Stimulated activated naive CD4-positive, alpha-beta T cell treated with Interleukin-2 at 50 U/mL for 16 hours (primary cell): ENCODE data around the gene MALRD1.

ENCODE experiments used
- DNase-seq: peaks from one replicate; lab custom pipeline; 2025; lab: John Stamatoyannopoulos, UW

MALRD1 gene

GRCh38 chr10:19231034-19231433 is 182.4 kb downstream of the MALRD1 start:
- DNase-seq, result no peak

GRCh38 chr10:19245889-19246752 is 197.5 kb downstream of the MALRD1 start:
- DNase-seq, result no peak

GRCh38 chr10:19247843-19248242 is 199.2 kb downstream of the MALRD1 start:
- DNase-seq, result no peak

DNA sequence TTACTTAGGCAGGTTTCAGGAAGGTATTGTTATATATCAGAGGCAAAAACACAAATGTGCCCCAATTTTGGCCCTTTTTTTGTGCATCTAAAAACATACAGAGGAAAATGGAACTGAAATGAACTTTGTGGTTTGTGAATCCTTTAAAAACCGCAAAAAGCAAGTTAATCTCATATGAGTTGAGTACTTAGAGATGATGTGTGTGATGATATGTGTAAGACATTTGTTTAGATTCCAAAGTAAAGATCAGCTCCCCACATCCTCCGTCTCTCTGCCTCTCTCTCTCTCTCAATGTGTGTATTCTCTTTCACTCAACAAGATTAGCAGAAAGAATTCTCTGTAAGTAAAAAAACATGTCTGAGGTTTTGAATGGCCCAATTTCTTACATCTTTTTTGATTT is 201.9 kb downstream of the MALRD1 start:
- no peak for DNase-seq

DNA sequence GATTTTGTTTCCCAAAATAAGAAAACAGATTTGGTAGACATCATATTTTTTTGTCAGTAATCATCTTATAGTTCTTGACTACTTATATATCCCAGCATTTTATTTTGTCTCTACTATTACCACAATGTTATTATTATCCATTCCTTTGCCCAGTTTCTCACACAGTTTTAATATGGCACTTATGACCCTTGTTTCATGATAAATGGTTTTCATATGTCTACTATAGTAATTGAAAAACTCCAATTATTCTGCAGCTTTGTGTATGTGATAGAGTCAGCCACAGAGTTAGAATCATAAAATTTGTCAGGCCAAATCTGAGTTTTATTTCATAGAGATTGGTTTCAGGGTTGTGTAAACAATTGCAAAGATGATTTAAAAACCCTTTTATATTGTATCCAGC is 203.9 kb downstream of the MALRD1 start:
- no peak for DNase-seq

DNA sequence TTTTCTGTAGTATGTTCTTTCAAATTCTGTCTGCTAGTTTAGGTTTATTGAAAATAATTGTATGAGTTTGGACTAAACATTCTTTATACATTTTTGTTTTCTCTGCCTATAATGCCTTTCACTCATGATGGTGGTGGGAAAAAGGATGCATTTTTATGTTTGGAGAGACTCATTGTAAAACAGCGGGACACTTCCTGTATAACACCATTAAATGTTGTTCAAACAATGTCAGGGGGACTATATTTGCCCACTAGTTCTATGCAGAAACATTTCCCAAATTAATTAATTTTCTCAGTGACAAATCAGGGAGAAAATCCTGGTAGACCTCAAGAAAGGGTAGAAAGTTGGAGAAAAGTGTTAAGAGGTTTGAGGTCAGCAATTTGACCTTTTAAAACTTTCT is 207.7 kb downstream of the MALRD1 start:
- DNase-seq, result no peak

GRCh38 chr10:19263262-19263661 is 214.7 kb downstream of the MALRD1 start:
- no peak for DNase-seq

GRCh38 chr10:19283285-19283684 is 234.7 kb downstream of the MALRD1 start:
- no peak for DNase-seq

DNA sequence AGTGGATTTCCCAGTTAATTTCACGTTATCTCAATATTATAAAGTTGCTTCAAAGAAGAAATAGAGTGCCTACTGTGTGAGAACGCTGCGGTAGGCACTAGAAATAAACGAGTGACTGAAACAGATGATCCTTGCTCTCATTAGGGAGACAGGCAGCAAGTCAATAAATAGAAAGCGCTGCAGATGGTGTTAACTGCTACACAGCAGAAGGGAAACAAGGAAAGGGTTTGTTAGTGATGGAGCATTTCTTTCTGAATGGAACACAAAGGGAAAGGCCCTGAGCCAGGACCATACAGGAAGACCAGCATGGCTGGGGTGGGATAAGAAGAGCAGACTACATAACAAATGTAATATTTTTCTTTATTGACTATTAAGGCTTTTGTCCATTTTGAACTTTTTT is 235.2 kb downstream of the MALRD1 start:
- no peak for DNase-seq

GRCh38 chr10:19290770-19291169 is 242.2 kb downstream of the MALRD1 start:
- DNase-seq, result no peak

DNA sequence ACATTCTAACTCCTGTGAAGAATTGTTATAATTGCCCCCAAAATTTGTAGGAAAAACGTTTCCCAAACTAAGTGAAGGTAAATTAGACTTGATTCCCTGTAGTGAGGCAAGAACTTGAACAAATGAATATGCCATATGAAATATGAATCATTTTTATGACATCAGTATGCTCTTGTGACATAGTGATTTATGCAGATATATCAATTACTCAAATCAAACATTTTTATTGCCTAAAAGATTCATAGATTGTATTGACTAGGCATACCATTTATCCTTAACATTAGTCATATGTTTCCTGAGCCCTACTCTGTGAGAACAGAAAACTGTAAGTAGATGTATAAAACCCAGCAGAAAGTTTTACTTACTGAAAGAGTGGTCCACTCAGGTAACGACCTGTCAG is 245.6 kb downstream of the MALRD1 start:
- DNase-seq, result no peak

- no peak for DNase-seq
Measured at GRCh38 chr10:19299645-19300044, 251.0 kb downstream of the MALRD1 start.

DNA sequence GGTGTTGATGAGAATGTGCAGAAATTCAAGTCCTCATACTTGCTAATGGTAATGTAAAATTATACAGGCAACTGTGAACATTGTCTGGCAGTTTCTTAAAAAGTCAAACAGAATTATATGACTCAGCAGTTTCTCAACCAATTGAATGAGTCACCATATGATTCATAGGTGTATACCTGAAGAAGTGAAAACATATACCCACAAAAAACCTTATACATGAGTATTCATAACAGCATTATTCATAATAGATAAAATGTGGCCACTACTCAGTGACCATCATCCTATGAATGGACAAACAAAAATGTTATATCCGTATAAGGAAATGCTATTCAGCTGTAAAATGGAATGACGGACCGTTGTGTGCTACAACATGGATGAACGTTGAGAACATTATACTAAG is 253.5 kb downstream of the MALRD1 start:
- DNase-seq, result no peak

- DNase-seq, result no peak
Measured at GRCh38 chr10:19310066-19310465, 261.5 kb downstream of the MALRD1 start.

DNA sequence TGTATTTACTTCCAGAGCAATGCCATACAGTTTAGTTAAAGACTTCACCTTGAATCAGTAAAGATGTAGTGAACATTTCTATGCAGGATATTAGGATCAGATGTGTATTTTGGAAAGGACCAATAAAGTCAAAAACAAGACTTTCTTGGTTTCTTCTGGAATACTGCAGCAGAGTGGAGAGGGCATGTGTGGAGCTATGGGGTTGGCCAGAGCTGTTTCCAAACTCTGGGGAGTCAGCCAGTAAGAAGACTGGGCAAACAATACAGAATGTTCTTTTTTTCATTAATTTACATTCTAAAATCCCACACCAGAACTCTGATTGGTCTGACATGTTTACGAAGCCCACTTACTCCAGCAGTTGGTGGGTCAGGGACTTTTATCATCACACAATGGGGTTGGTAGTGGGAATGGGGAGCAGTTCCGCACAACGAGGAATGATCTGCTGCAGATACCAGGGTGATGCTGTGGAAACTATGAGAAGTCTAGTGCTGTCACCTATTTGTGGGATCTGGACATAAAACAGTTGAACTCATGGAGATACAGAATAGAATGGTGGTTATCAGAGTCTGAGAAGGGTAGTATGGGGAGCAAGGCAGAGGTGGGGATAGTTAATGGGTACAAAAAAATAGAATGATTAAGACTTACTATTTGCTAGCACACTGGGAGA is 267.7 kb downstream of the MALRD1 start:
- DNase-seq, result no peak

DNA sequence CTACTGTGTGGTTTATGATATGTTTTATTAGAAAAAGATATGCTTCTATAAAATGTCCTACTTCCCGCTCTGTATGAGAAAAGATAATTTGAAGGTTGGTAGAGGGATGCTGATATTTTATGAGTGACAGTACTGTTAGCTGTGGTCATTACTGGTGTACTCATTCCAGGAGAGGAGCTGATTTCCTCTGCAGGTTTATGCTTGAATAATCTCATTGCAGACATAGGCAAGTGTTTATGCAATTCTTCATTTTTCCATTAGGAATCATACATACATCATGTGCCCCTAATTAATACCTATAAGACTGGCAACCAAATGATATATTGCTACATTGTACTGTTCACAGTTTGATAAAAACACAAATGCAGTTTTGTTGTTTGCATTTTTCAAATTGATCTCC is 269.4 kb downstream of the MALRD1 start:
- no peak for DNase-seq

GRCh38 chr10:19325581-19325980 is 277.0 kb downstream of the MALRD1 start:
- DNase-seq, result no peak

DNA sequence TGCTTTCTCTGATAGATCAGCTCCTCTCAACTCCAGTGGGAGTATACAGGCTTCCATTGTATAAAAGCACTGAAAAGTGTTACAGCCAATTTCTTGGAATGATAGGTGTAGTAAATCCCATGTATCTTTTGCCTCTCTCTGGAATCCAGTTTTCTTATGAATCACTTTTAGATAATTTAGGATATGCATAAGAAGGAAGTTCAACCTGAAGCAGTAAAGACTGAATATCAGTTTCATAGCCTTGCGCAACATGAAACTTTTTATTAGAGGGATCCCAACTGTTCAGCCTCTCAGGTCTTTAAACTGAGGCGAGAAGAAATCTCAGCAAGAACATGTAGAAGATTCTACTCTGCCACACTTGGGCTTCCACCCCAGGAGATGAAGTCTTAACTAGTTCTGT is 280.0 kb downstream of the MALRD1 start:
- no peak for DNase-seq

DNA sequence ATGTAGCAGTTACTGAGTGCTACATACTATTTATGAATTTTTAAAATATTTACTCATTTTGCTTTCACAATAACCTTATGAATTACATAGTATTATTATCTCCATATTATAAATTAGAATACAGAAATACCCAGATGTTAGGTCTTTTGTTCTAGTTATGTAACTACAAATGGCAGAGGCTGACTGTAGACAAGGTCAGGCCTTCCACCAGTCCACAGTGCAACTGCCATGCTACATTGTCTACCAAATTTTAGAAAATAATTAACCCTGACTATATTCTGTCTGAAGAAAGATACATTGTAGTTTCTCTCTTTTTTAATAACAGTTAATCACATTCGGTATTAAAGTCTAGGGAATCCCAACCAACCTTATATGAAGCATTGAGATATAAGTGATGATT is 280.9 kb downstream of the MALRD1 start:
- no peak for DNase-seq

DNA sequence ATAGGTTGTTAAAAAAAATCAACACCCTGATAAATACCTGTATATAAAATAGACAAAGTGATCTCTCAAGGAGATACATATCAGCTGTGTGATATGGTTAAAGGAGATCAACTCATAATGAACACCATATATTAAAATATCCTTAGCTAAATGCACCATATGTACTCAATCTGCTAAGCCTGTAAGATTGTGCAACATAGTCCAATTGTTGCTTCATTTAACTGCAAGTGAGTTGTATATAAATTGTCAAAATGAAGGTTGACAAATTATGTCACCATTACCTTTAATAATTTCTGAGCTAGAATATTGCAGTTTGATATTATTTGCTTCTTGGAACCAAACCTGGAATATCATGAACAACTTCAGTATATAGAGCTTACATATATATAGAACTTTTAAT is 283.7 kb downstream of the MALRD1 start:
- no peak for DNase-seq

- DNase-seq, result no peak
Measured at GRCh38 chr10:19333631-19334030, 285.0 kb downstream of the MALRD1 start.

- no peak for DNase-seq
Measured at GRCh38 chr10:19347621-19348020, 299.0 kb downstream of the MALRD1 start.

- DNase-seq, result no peak
Measured at GRCh38 chr10:19367176-19367575, 318.6 kb downstream of the MALRD1 start.

- DNase-seq, result no peak
Measured at GRCh38 chr10:19373988-19374387, 325.4 kb downstream of the MALRD1 start.
